Astrocyte (in vitro differentiated cells and primary cell): ENCODE data around the gene RRAS. TPM values are rescaled to one million over a fixed set of nuclear protein-coding genes. Genes with fewer than 3 reads are reported as not detected.

ENCODE experiments used
- DNase-seq: peaks from one replicate; pipeline ENCODE4 v3.0.0-alpha.2; 2010; ENCODE audit warnings: low read depth
- FAIRE-seq: peaks from 2 replicates; lab custom pipeline; 2011; peaks lifted over from hg19 to GRCh38; lab: Jason Lieb, UNC
- H2AFZ ChIP-seq: 2 replicates; pipeline ENCODE4 v1.6.0; 2012; ENCODE audit warnings: low read depth, low read length, inconsistent platforms
- H3K27ac ChIP-seq: 2 replicates; pipeline ENCODE4 v1.5.1; 2011; ENCODE audit warnings: low read depth, low read length, inconsistent platforms
- H3K27me3 ChIP-seq: 2 replicates; pipeline ENCODE4 v1.6.0; 2011; ENCODE audit warnings: low read length, inconsistent platforms; ENCODE audit not compliant: insufficient read depth
- H3K36me3 ChIP-seq: 2 replicates; pipeline ENCODE4 v1.5.1; 2011; ENCODE audit warnings: low read length, inconsistent platforms; ENCODE audit not compliant: insufficient read depth
- H3K4me1 ChIP-seq: 2 replicates; pipeline ENCODE4 v1.5.1; 2011; ENCODE audit warnings: low read length, inconsistent platforms; ENCODE audit not compliant: insufficient read depth
- H3K4me2 ChIP-seq: 2 replicates; pipeline ENCODE4 v1.6.0; 2012; ENCODE audit warnings: low read length, inconsistent platforms
- H3K4me3 ChIP-seq: 2 replicates; pipeline ENCODE4 v1.5.1; 2011; ENCODE audit warnings: low read depth, mild to moderate bottlenecking, low read length, inconsistent platforms; ENCODE audit not compliant: insufficient read depth
- H3K79me2 ChIP-seq: 2 replicates; pipeline ENCODE4 v1.6.0; 2012; ENCODE audit warnings: mild to moderate bottlenecking, low read length, inconsistent platforms; ENCODE audit not compliant: insufficient read depth
- H3K9ac ChIP-seq: 2 replicates; pipeline ENCODE4 v1.6.0; 2012; ENCODE audit warnings: mild to moderate bottlenecking, low read length, inconsistent platforms
- H3K9me3 ChIP-seq: 2 replicates; pipeline ENCODE4 v1.5.1; 2012; ENCODE audit warnings: low read depth, mild to moderate bottlenecking, low read length, inconsistent platforms; ENCODE audit not compliant: insufficient read depth
- H4K20me1 ChIP-seq: 2 replicates; pipeline ENCODE4 v1.6.0; 2012; ENCODE audit warnings: low read length, inconsistent platforms; ENCODE audit not compliant: insufficient read depth
- H3K27ac Mint-ChIP-seq: one replicate; pipeline ENCODE4 v1.8.0; 2021; ENCODE audit warnings: mild to moderate bottlenecking, mixed read lengths; ENCODE audit not compliant: unreplicated experiment
- H3K27me3 Mint-ChIP-seq: one replicate; pipeline ENCODE4 v1.8.0; 2021; ENCODE audit warnings: low read depth, mixed read lengths; ENCODE audit not compliant: unreplicated experiment
- H3K36me3 Mint-ChIP-seq: one replicate; pipeline ENCODE4 v1.8.0; 2021; ENCODE audit warnings: low read depth, mixed read lengths; ENCODE audit not compliant: unreplicated experiment
- H3K4me1 Mint-ChIP-seq: one replicate; pipeline ENCODE4 v1.8.0; 2021; ENCODE audit warnings: low read depth, mixed read lengths; ENCODE audit not compliant: unreplicated experiment
- H3K4me3 Mint-ChIP-seq: one replicate; pipeline ENCODE4 v1.8.0; 2021; ENCODE audit warnings: mild to moderate bottlenecking, moderate library complexity, mixed read lengths; ENCODE audit not compliant: unreplicated experiment
- H3K9me3 Mint-ChIP-seq: one replicate; pipeline ENCODE4 v1.8.0; 2021; ENCODE audit warnings: mild to moderate bottlenecking, mixed read lengths; ENCODE audit not compliant: unreplicated experiment
- CTCF ChIP-seq: IDR thresholded peaks from 2 replicates; pipeline ENCODE4 v1.5.1; 2011; ENCODE audit warnings: low read depth, mild to moderate bottlenecking, inconsistent platforms, low read length, moderate library complexity; ENCODE audit not compliant: insufficient read depth
- EZH2 ChIP-seq: IDR thresholded peaks from 2 replicates; pipeline ENCODE4 v1.6.1; 2012; ENCODE audit warnings: mild to moderate bottlenecking, low read length, inconsistent platforms; ENCODE audit not compliant: insufficient read depth
- total RNA-seq: library from RNA; stranded (reverse); gene quantifications from 2 replicates; pipeline ENCODE4 v1.2.1, GENCODE V29; 2021

Gene RRAS
- total RNA-seq, 1 donor from 2014 or later, result 94.7 TPM

- Histone ChIP-seq H3K79me2 (peaks cover 7% of the 10 kb centered on the region), H3K27me3 (no peaks in the 10 kb centered on the region), H2AFZ (no peak overlapping the region), H3K4me2 (no peak overlapping the region), H3K4me1 (peaks cover 15% of the 10 kb centered on the region), H3K9ac (no peak overlapping the region), H3K36me3 (peaks cover 8% of the 10 kb centered on the region), H3K9me3 (no peaks in the 10 kb centered on the region), H4K20me1 (peaks cover 39% of the 10 kb centered on the region), H3K4me3 (no peak overlapping the region), H3K27ac (no peak overlapping the region)
- DNase-seq (no peak), FAIRE-seq (no peak)
- H3K4me3 Mint-ChIP-seq, result no peak overlapping the region
- H3K9me3 Mint-ChIP-seq, result no peaks in the 10 kb centered on the region
- peaks cover 12% of the 10 kb centered on the region for H3K4me1 Mint-ChIP-seq
- no peak overlapping the region for H3K27ac Mint-ChIP-seq
- no peaks in the 10 kb centered on the region for H3K27me3 Mint-ChIP-seq
- H3K36me3 Mint-ChIP-seq, result peaks cover 11% of the 10 kb centered on the region
- TF ChIP-seq CTCF, result no peak
- TF ChIP-seq EZH2, result no peak
Observed at GRCh38 chr19:49688531-49689132, 48.7 kb upstream of the RRAS start.

GRCh38 chr19:49687566-49688316, 47.8 kb upstream of the RRAS start:
- Mint-ChIP-seq H3K36me3 (peaks cover 11% of the 10 kb centered on the region), H3K9me3 (no peaks in the 10 kb centered on the region), H3K4me3 (peak overlapping the region; percentile 55), H3K27me3 (no peaks in the 10 kb centered on the region), H3K27ac (no peak overlapping the region), H3K4me1 (peaks cover 12% of the 10 kb centered on the region)
- DNase-seq (no peak), FAIRE-seq (no peak)
- no peak overlapping the region for H3K4me2 ChIP-seq
- no peak overlapping the region for H3K9ac ChIP-seq
- no peak overlapping the region for H3K4me3 ChIP-seq
- H3K9me3 ChIP-seq, result no peaks in the 10 kb centered on the region
- H3K4me1 ChIP-seq, result peaks cover 15% of the 10 kb centered on the region
- no peak overlapping the region for H3K27ac ChIP-seq
- H2AFZ ChIP-seq, result no peak overlapping the region
- H3K27me3 ChIP-seq, result no peaks in the 10 kb centered on the region
- peaks cover 44% of the 10 kb centered on the region for H4K20me1 ChIP-seq
- H3K79me2 ChIP-seq, result peaks cover 7% of the 10 kb centered on the region
- peaks cover 8% of the 10 kb centered on the region for H3K36me3 ChIP-seq
- TF ChIP-seq CTCF (no peak), EZH2 (no peak)

- Histone ChIP-seq H3K27ac (no peak overlapping the region), H2AFZ (no peak overlapping the region), H3K9me3 (no peaks in the 10 kb centered on the region), H3K4me1 (peaks cover 15% of the 10 kb centered on the region), H4K20me1 (peaks cover 49% of the 10 kb centered on the region), H3K79me2 (peaks cover 11% of the 10 kb centered on the region), H3K27me3 (no peaks in the 10 kb centered on the region), H3K9ac (no peak overlapping the region), H3K4me2 (no peak overlapping the region), H3K36me3 (peaks cover 12% of the 10 kb centered on the region), H3K4me3 (no peak overlapping the region)
- Mint-ChIP-seq H3K27ac (no peak overlapping the region), H3K4me3 (peak overlapping the region; percentile 62), H3K36me3 (peaks cover 14% of the 10 kb centered on the region), H3K9me3 (no peaks in the 10 kb centered on the region), H3K4me1 (peaks cover 12% of the 10 kb centered on the region), H3K27me3 (no peaks in the 10 kb centered on the region)
- DNase-seq, result no peak
- no peak for FAIRE-seq
- TF ChIP-seq CTCF, result no peak
- TF ChIP-seq EZH2, result no peak
Observed at GRCh38 chr19:49687150-49687549, 47.2 kb upstream of the RRAS start.
